Trophoblast cell (in vitro differentiated cells and primary cell): Measurements from ENCODE around the gene CACNA1C.
A peak's percentile ranks its signal among the peaks of the same experiment; 100 is the strongest.

Source experiments
- DNase-seq, 2 donors: peaks; one replicate each; pipeline ENCODE4 v3.0.0-alpha.2; 2016
- H2AFZ ChIP-seq: 2 replicates; pipeline ENCODE4 v1.6.1; 2013; ENCODE audit warnings: low read length, moderate library complexity, mild to moderate bottlenecking; ENCODE audit not compliant: insufficient read depth, poor library complexity
- H2AK5ac ChIP-seq: 2 replicates; pipeline ENCODE4 v1.6.1; 2013; ENCODE audit warnings: mild to moderate bottlenecking, low read length
- H2BK120ac ChIP-seq: 2 replicates; pipeline ENCODE4 v1.6.1; 2013; ENCODE audit warnings: low read length, mild to moderate bottlenecking, moderate library complexity; ENCODE audit not compliant: insufficient read depth, poor library complexity
- H2BK12ac ChIP-seq: 2 replicates; pipeline ENCODE4 v1.6.1; 2013; ENCODE audit warnings: mild to moderate bottlenecking, low read length, moderate library complexity
- H2BK5ac ChIP-seq: 2 replicates; pipeline ENCODE4 v1.6.1; 2013; ENCODE audit warnings: low read length, low read depth, moderate library complexity, mild to moderate bottlenecking; ENCODE audit not compliant: poor library complexity
- H3K14ac ChIP-seq: 2 replicates; pipeline ENCODE4 v1.6.1; 2013; ENCODE audit warnings: mild to moderate bottlenecking, low read length
- H3K18ac ChIP-seq: 2 replicates; pipeline ENCODE4 v1.6.1; 2013; ENCODE audit warnings: mild to moderate bottlenecking, low read length
- H3K23ac ChIP-seq: 2 replicates; pipeline ENCODE4 v1.6.1; 2013; ENCODE audit warnings: low read length
- H3K27ac ChIP-seq: 2 replicates; pipeline ENCODE4 v1.5.1; 2013; ENCODE audit warnings: low read depth, mild to moderate bottlenecking, inconsistent platforms, low read length, moderate library complexity
- H3K27me3 ChIP-seq: 2 replicates; pipeline ENCODE4 v1.6.1; 2013; ENCODE audit warnings: inconsistent platforms, mild to moderate bottlenecking, low read length, moderate library complexity; ENCODE audit not compliant: insufficient read depth
- H3K36me3 ChIP-seq, 2 experiments: 1 replicate in 1 of 2; 2 replicates in 1 of 2; pipeline ENCODE4 v1.6.1; 2013; ENCODE audit warnings: low read length in 2 of 2, mild to moderate bottlenecking in 2 of 2, moderate library complexity in 1 of 2; ENCODE audit not compliant: insufficient read depth in 2 of 2, control insufficient read depth in 1 of 2
- H3K4ac ChIP-seq: 2 replicates; pipeline ENCODE4 v1.6.1; 2013; ENCODE audit warnings: low read depth, mild to moderate bottlenecking, low read length, moderate library complexity
- H3K4me1 ChIP-seq, 2 experiments: 1 replicate in 1 of 2; 2 replicates in 1 of 2; pipeline ENCODE4 v1.6.1; 2013; ENCODE audit warnings: low read length in 2 of 2, mild to moderate bottlenecking in 2 of 2, moderate library complexity in 1 of 2; ENCODE audit not compliant: insufficient read depth in 2 of 2, control insufficient read depth in 1 of 2
- H3K4me2 ChIP-seq: 2 replicates; pipeline ENCODE4 v1.6.1; 2013; ENCODE audit warnings: inconsistent platforms, mild to moderate bottlenecking, low read length, moderate library complexity
- H3K4me3 ChIP-seq: 2 replicates; pipeline ENCODE4 v1.5.1; 2013; ENCODE audit warnings: mild to moderate bottlenecking, low read depth, low read length, inconsistent platforms
- H3K79me1 ChIP-seq: one replicate; pipeline ENCODE4 v1.6.1; 2013; ENCODE audit warnings: low read length
- H3K79me2 ChIP-seq: 2 replicates; pipeline ENCODE4 v1.6.1; 2013; ENCODE audit warnings: low read length, mild to moderate bottlenecking; ENCODE audit not compliant: control insufficient read depth, insufficient read depth, poor library complexity
- H3K9ac ChIP-seq: 2 replicates; pipeline ENCODE4 v1.6.1; 2013; ENCODE audit warnings: mild to moderate bottlenecking, low read length
- H3K9me3 ChIP-seq: 2 replicates; pipeline ENCODE4 v1.6.1; 2013; ENCODE audit warnings: low read depth, mild to moderate bottlenecking, control low read depth, inconsistent platforms, low read length; ENCODE audit not compliant: insufficient read depth
- H4K12ac ChIP-seq: 2 replicates; pipeline ENCODE4 v1.6.1; 2013; ENCODE audit warnings: low read depth, mild to moderate bottlenecking, low read length, moderate library complexity
- H4K8ac ChIP-seq: 2 replicates; pipeline ENCODE4 v1.6.1; 2013; ENCODE audit warnings: low read depth, mild to moderate bottlenecking, low read length, moderate library complexity
- H4K91ac ChIP-seq: one replicate; pipeline ENCODE4 v1.6.1; 2013; ENCODE audit warnings: low read depth, mild to moderate bottlenecking, low read length, moderate library complexity
- WGBS: extraction: QIAGEN DNeasy Blood & Tissue Kit; methylation state at CpG from one replicate; pipeline ENCODE4 v1.1.7; 2013; ENCODE audit warnings: missing lambda C conversion rate; ENCODE audit not compliant: insufficient read length, insufficient coverage; ENCODE audit errors: extremely low coverage; 5-methylcytosine and 5-hydroxymethylcytosine counted together

Gene CACNA1C

DNA sequence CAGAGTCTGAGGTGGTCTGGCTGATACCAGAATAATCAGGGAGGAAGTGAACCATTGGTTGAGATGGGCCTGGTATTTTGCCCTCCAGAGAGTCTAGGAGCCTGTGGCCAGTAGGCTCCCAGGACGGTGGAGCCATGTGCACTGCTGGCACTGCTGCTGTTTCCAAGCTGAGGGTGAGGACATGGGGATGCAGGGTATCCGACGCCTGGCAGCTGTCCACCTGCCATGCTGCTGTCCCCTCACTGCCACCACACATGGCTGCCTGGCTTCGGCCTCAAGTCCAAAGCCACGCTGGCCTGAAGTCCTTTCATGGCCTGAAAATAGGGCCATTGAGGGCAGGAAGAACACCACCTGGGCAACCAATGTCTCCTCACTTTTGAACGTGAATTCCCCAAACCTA lies 8.6 kb downstream of the CACNA1C start:
- no peak overlapping the region for H3K14ac ChIP-seq
- no peak overlapping the region for H3K4ac ChIP-seq
- no peak overlapping the region for H2BK12ac ChIP-seq
- DNase-seq, result no peak
- peaks cover 2% of the 10 kb centered on the region for H3K9me3 ChIP-seq
- H3K23ac ChIP-seq, result no peak overlapping the region
- H4K91ac ChIP-seq, result no peak overlapping the region
- H4K12ac ChIP-seq, result no peak overlapping the region
- no peak overlapping the region for H3K4me3 ChIP-seq
- H3K4me1 ChIP-seq, result peaks cover 4 to 7% of the 10 kb centered on the region in 2 experiments
- H2AFZ ChIP-seq, result no peak overlapping the region
- H3K9ac ChIP-seq, result no peak overlapping the region
- no peaks in the 10 kb centered on the region for H3K27me3 ChIP-seq
- H3K36me3 ChIP-seq, result peaks cover 0 to 3% of the 10 kb centered on the region in 2 experiments
- H3K79me2 ChIP-seq, result no peaks in the 10 kb centered on the region
- H2BK5ac ChIP-seq, result no peak overlapping the region
- no peaks in the 10 kb centered on the region for H3K79me1 ChIP-seq
- no peak overlapping the region for H3K27ac ChIP-seq
- no peak overlapping the region for H3K4me2 ChIP-seq
- H3K18ac ChIP-seq, result no peak overlapping the region
- WGBS, result no CpG with 5 or more reads among the region's 6 CpGs
- no peak overlapping the region for H4K8ac ChIP-seq
- H2BK120ac ChIP-seq, result no peak overlapping the region
- no peak overlapping the region for H2AK5ac ChIP-seq

GRCh38 chr12:2064071-2064507 lies 11.3 kb downstream of the CACNA1C start:
- H4K8ac ChIP-seq, result no peak overlapping the region
- no CpG with 5 or more reads among the region's 5 CpGs for WGBS
- no peak overlapping the region for H3K14ac ChIP-seq
- H3K27ac ChIP-seq, result no peak overlapping the region
- H2AFZ ChIP-seq, result no peak overlapping the region
- no peak overlapping the region for H3K4ac ChIP-seq
- DNase-seq, result peak; percentile 50 to 64
- no peak overlapping the region for H3K23ac ChIP-seq
- H2BK12ac ChIP-seq, result no peak overlapping the region
- H3K4me2 ChIP-seq, result peak overlapping the region; percentile 8
- H4K12ac ChIP-seq, result no peak overlapping the region
- H3K4me1 ChIP-seq, result peaks cover 4 to 7% of the 10 kb centered on the region in 2 experiments
- H2BK5ac ChIP-seq, result no peak overlapping the region
- H3K9me3 ChIP-seq, result peaks cover 4% of the 10 kb centered on the region
- H2BK120ac ChIP-seq, result no peak overlapping the region
- H3K27me3 ChIP-seq, result no peaks in the 10 kb centered on the region
- H3K18ac ChIP-seq, result no peak overlapping the region
- H3K9ac ChIP-seq, result no peak overlapping the region
- H4K91ac ChIP-seq, result no peak overlapping the region
- H2AK5ac ChIP-seq, result no peak overlapping the region
- H3K79me1 ChIP-seq, result no peaks in the 10 kb centered on the region
- H3K4me3 ChIP-seq, result no peak overlapping the region
- H3K79me2 ChIP-seq, result no peaks in the 10 kb centered on the region
- H3K36me3 ChIP-seq, result peaks cover 0 to 3% of the 10 kb centered on the region in 2 experiments

- Histone ChIP-seq H3K4ac (no peak overlapping the region), H3K27me3 (no peaks in the 10 kb centered on the region), H3K14ac (no peak overlapping the region), H2BK12ac (no peak overlapping the region), H3K4me3 (no peak overlapping the region), H4K12ac (no peak overlapping the region), H3K36me3 (no peaks in the 10 kb centered on the region), H4K91ac (no peak overlapping the region), H3K79me1 (no peaks in the 10 kb centered on the region), H4K8ac (no peak overlapping the region), H2BK5ac (no peak overlapping the region), H3K23ac (no peak overlapping the region), H3K9ac (no peak overlapping the region), H2AFZ (no peak overlapping the region), H3K4me1 (peaks cover 4 to 7% of the 10 kb centered on the region in 2 experiments), H3K4me2 (no peak overlapping the region), H3K27ac (no peak overlapping the region), H3K79me2 (no peaks in the 10 kb centered on the region), H2BK120ac (no peak overlapping the region), H2AK5ac (no peak overlapping the region), H3K9me3 (peaks cover 4% of the 10 kb centered on the region), H3K18ac (no peak overlapping the region)
- no CpG with 5 or more reads among the region's 6 CpGs for WGBS
- no peak for DNase-seq
Measured at GRCh38 chr12:2068653-2069052, 15.9 kb downstream of the CACNA1C start.

DNA sequence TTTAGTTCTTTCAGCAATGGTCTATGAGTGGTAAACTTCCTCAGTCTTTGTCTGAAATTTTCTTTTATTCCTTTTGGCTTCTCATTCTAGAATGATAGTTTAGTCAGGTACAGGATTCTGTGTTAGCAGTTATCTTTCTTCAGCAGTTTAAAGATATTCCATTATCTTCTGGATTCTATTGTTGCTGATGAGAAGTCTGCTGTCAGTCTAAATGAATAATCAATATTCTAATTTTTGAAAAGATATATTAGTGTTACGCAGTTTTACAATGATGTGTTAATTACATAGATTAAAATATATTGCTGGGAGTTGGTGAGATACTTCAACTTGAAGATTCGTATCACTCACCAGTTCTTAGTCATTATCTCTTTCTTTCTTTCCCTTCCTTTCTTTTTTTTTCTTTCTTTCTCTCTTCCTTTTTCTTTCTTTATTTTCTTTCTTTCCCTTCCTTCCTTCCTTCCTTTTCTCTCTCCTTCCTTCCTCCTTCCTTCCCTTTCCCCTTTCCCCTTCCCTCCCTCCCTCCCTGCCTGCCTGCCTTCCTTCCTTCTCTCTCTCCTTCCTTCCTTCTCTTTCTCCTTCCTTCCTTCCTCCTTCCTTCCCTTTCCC lies 17.8 kb downstream of the CACNA1C start:
- H4K8ac ChIP-seq, result no peak overlapping the region
- H2BK5ac ChIP-seq, result no peak overlapping the region
- H3K27ac ChIP-seq, result no peak overlapping the region
- H3K27me3 ChIP-seq, result no peaks in the 10 kb centered on the region
- H3K4me3 ChIP-seq, result no peak overlapping the region
- no peak overlapping the region for H3K4me2 ChIP-seq
- no peak overlapping the region for H3K14ac ChIP-seq
- H2BK12ac ChIP-seq, result no peak overlapping the region
- no peak overlapping the region for H3K23ac ChIP-seq
- no peaks in the 10 kb centered on the region for H3K36me3 ChIP-seq
- H3K4me1 ChIP-seq, result peaks cover 0 to 5% of the 10 kb centered on the region in 2 experiments
- no peak overlapping the region for H3K4ac ChIP-seq
- no CpG with 5 or more reads among the region's 2 CpGs for WGBS
- no peak overlapping the region for H3K9ac ChIP-seq
- H2AK5ac ChIP-seq, result no peak overlapping the region
- H2AFZ ChIP-seq, result no peak overlapping the region
- peaks cover 4% of the 10 kb centered on the region for H3K9me3 ChIP-seq
- no peaks in the 10 kb centered on the region for H3K79me1 ChIP-seq
- no peak overlapping the region for H4K12ac ChIP-seq
- no peak overlapping the region for H4K91ac ChIP-seq
- H3K18ac ChIP-seq, result no peak overlapping the region
- no peak overlapping the region for H2BK120ac ChIP-seq
- H3K79me2 ChIP-seq, result no peaks in the 10 kb centered on the region
- DNase-seq, result no peak
